OCI-M2 (cell line): ENCODE measurements around the gene SNAI1.
"Not testable (repeated sequence)": the region's sequence is repeated elsewhere in the genome, so short reads cannot be mapped to it uniquely, and the experiment has no call there.

Source experiments
- DNase-seq: peaks from one replicate; lab custom pipeline; 2025; ENCODE audit not compliant: unreplicated experiment; lab: John Stamatoyannopoulos, UW

Gene SNAI1

GRCh38 chr20:50011597-50011996 lies 28.8 kb downstream of the SNAI1 start:
- not testable (repeated sequence) for DNase-seq

GRCh38 chr20:50012282-50013263 lies 29.8 kb downstream of the SNAI1 start:
- DNase-seq: no peak

- no peak for DNase-seq
Observed at GRCh38 chr20:50013976-50014375, 31.2 kb downstream of the SNAI1 start.

DNA sequence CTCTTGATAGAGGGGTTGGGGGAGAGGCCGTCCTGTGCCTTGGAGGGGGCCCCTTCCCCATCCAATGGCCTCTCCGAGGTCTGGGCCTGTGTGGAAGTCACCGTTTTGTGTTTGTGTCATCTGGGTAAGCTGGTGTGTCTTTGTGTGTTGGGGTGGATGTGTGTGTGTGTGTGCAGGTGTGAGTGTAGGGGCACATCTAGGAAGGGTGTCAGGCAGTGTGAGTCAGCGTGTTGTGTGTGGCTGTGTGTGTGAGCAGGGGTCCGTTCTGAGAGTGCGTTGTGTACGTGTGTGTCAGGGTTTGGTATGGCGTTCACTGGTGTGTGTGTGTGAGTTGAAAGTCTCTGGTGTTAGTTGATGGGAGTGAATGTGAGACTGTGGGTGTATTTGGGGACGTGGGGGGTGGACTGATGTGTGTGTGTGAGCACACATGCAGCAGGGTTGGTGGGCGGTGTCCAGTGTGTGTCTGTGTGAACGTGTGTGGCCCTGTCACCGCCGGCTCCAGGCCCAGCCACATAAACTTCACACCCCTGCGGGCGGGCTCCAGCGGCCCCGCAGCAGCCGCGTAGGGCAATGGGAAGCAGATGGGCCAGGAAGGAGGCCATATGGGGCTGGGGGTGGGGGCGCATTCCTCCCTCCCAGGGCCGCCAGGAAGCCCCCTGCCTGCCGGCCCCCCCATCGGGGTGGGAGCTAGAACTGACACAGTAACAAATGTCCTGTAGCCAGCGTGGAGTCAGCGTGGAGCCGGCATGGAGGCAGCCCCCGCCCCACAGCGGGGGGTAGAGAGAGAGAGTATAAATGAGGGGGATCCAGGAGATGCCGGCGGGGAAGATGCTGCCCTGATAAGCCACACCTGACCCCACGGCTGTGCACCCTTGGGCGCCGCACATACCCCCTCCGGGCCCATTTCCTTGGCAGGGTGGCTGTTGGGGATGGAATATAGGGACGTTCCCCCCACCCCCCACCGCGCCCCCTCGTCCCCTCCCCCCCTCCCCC lies 32.1 kb downstream of the SNAI1 start:
- DNase-seq: no peak

DNA sequence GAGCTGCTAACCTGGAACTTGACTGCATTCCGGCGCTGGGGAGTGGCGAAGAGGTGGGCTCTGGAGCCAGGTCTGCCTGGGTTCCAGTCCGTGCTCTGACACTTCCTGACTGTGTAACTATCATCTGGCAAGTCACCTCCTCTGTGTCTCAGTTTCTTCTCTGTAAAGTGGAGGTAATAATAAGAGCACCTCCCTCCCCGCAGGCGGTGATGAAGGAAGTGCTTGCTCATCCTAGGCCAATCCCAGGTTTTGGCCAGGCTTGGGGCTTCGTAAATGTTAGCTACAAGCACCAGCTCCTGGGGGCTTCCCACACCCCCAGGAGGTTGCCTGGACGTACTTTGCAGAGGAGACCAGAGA lies 32.8 kb downstream of the SNAI1 start:
- DNase-seq: no peak

DNA sequence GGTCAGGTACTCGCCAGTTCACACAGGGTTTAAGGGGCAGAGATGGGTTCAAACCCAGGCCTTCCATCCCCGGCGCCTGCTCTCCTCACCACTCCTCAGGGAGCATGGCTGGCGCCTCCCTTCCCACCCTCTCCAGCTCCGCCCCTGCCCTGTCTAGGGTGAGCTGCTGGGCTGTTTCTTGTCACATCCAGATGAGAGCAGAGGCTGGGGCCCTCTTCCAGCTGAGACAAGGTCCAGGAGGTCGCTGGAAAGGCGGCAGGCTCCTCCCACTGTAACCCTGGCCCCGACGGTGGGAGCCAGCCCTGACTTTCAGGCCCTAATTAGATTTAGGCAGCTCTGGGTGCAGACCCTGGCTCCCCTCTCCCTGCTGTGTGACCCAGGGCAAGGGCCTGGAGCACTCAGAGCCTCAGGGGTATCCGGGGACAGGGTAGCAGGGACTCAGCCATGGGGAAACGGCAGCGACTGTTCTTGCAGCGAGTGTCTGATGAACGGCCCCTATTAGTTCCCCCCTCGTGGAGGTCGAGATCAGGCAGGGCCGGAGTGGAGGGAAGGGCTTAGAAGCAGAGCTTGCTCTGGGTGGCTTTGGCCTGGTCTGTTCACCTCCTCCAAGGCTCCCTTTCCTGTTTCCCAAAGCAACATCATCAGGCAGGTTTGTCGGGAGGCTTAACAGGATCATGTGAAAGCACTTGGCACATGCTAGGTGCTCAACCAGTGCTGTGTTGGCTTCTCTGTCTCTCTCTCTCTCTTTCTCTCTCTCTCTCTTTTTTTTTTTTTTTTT lies 33.4 kb downstream of the SNAI1 start:
- no peak for DNase-seq

GRCh38 chr20:50017160-50017559 lies 34.4 kb downstream of the SNAI1 start:
- DNase-seq: no peak

GRCh38 chr20:50017576-50018248 lies 34.9 kb downstream of the SNAI1 start:
- DNase-seq: no peak

- no peak for DNase-seq
Observed at GRCh38 chr20:50019466-50020256, 36.9 kb downstream of the SNAI1 start.

GRCh38 chr20:50020288-50020687 lies 37.5 kb downstream of the SNAI1 start:
- DNase-seq: no peak

- DNase-seq: no peak
Observed at GRCh38 chr20:50022676-50023075, 39.9 kb downstream of the SNAI1 start.

DNA sequence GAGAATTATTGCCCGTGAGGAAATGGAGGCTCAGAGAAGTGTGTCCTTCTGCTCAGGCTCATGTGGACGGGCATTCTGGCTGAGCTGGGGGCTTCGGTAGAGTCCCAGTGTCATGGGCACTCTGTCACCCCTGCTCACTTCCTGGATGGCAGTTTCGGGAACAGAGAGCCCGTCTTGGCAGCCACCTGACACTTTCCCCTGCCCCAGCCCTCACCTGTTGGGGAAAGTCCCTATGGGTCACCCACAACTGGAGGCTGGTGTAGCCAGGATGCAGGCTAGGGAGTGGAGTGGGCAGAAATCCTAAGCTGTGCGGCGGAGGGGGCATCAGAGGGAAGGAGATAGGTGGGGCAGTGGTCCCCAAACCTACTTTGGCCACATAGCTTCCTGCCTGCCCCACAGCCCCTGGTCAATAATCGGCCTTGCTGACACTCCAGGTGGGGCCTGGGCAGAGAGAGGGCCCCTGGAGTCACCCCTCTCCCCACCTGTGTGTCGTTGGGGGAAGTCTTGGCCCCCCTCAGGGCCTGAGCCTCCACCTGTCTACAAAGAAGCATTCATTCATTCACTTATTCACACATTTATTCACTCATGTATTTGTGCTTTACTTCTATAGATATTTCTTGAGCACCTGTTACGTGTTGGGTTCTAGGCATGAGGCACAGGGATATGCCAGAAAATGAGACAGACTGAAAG lies 40.5 kb downstream of the SNAI1 start:
- DNase-seq: no peak

DNA sequence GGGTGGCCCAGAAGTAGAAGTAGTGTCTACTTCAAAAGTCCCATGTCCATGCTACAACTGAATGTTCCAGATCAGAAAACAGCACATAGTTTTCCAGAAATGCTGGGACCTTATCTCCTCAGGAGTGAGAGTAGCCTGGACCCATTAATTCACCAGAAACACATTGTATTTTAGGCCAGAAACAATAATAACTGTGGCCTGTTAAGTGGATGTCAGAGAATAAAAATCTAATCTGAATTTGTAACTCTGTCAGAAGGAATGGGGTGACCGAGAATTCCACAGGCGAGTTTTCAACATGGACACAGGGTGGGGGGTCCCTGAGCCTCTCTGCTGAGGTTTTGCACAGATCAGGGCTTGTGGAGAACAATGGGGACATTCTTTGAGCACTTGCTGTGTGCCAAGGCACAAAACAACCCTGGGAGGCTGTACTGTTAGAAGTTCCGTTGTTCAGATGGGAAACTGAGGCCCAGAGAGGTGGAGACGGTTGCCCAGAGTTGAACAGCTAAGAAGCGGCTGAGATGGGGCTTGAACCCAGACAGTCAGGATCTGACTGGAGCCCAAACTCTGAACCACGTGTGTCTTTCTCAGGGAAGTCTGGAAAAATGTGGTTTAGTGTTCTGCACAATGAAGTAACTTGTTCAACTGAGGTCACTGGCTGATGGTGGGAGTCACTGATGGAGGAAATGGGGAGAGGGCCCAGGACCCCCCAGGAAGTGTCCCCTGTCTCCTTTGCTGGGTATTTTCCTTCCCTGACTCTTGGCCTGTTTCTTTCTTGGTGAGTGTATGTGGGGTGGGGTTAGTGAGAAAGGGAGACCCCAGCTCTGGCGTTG lies 44.2 kb downstream of the SNAI1 start:
- DNase-seq: no peak

DNA sequence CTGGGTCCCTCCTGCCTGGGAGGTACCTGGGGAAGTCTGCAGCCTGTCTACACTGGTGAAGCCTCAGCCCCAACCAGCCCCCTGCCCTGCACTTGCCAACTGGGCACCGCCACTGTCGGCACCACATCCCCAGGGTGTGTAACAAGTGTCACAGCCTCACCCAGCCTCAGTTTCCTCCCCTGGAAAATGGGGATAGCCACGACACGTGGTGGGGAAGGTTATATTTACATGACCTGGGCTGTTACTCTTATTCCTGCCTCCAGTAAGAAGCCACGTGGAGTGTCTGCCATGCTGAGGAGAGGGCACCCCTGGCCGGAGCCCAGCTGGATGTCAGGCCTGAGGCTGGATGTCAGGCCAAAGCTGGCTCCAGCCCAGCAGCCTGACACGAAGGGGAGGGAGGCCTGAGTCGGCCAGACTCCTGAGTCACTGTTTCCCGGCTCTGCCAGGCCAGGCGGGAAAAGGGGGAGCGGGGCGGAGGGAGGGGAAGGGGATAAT lies 44.9 kb downstream of the SNAI1 start:
- no peak for DNase-seq

- no peak for DNase-seq
Observed at GRCh38 chr20:50029083-50029696, 46.4 kb downstream of the SNAI1 start.

- no peak for DNase-seq
Observed at GRCh38 chr20:50029697-50030461, 47.1 kb downstream of the SNAI1 start.
